Measurements from ENCODE around the gene SLC16A6.

The SLC16A6 gene

DNA sequence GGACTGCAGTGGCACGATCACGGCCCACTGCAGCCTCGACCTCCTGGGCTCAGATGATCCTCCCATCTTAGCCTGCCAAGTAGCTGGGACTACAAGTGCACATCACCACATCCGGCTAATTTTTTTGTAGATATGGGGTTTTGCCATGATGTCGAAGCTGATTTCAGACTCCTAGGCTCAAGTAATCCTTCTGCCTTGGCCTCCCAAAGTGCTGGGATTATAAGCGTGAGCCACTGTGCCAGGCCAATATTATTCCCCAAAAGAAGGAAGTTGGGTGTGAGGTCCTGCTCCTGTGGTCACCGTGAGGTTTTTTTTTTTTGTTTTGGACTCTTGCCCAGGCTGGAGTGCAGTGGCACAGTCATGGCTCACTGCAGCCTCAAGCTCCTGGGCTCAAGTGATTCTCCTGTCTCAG, 41.6 kb downstream of the SLC16A6 start:
- Histone ChIP-seq H3K18ac (ENCODE audit: low read length) (no peak overlapping the region), H3K27ac (replicated peaks; ENCODE audit: low read length) (no peak overlapping the region), H3K9me3 (replicated peaks in 1 of 2; ENCODE audit: control insufficient read depth in 2 of 2, insufficient read depth in 1 of 2, low read depth in 1 of 2, low read length in 2 of 2) (no peaks in the 10 kb centered on the region), H3K4me1 (ENCODE audit: control insufficient read depth in 2 of 2, insufficient read depth in 1 of 2, low read depth in 1 of 2, low read length in 2 of 2) (peaks cover 0 to 5% of the 10 kb centered on the region in 2 donors), H2BK120ac (ENCODE audit: low read depth, low read length) (no peak overlapping the region), H2BK12ac (ENCODE audit: low read length) (no peak overlapping the region), H3K9ac (ENCODE audit: low read depth, low read length, poor library complexity) (no peak overlapping the region), H3K4ac (ENCODE audit: low read length) (no peak overlapping the region), H2BK15ac (ENCODE audit: low read length) (no peak overlapping the region), H2AFZ (ENCODE audit: low read length) (no peak overlapping the region), H3K4me2 (ENCODE audit: insufficient read depth, low read length, poor library complexity, severe bottlenecking) (no peak overlapping the region), H3K14ac (ENCODE audit: low read length) (no peak overlapping the region), H3K23ac (ENCODE audit: low read depth, low read length, poor library complexity) (no peak overlapping the region), H3K36me3 (replicated peaks in 1 of 2; ENCODE audit: control insufficient read depth in 2 of 2, insufficient read depth in 2 of 2, low read length in 2 of 2) (peaks cover 6 to 53% of the 10 kb centered on the region in 2 donors), H2BK5ac (ENCODE audit: low read length) (no peak overlapping the region), H3K27me3 (ENCODE audit: control insufficient read depth in 3 of 3, insufficient read depth in 3 of 3, low read depth in 1 of 3, low read length in 3 of 3) (no peaks in the 10 kb centered on the region), H4K91ac (ENCODE audit: low read depth, low read length, poor library complexity) (no peak overlapping the region), H3K4me3 (ENCODE audit: low read length in 2 of 2) (no peak overlapping the region), H4K8ac (ENCODE audit: low read depth, low read length) (no peak overlapping the region), H3K79me1 (ENCODE audit: low read depth, low read length) (peaks cover 7% of the 10 kb centered on the region), H2AK5ac (ENCODE audit: low read depth, low read length) (no peak overlapping the region)
- WGBS, 2 donors (ENCODE audit: extremely low coverage in 2 of 2, insufficient read length in 2 of 2, insufficient replicate concordance in 1 of 2): no CpG with 5 or more reads among the region's 7 CpGs
- DNase-seq (ENCODE audit: low spot score): no peak

- Histone ChIP-seq H3K27me3 (ENCODE audit: control insufficient read depth in 3 of 3, insufficient read depth in 3 of 3, low read depth in 1 of 3, low read length in 3 of 3) (no peaks in the 10 kb centered on the region), H3K9me3 (replicated peaks in 1 of 2; ENCODE audit: control insufficient read depth in 2 of 2, insufficient read depth in 1 of 2, low read depth in 1 of 2, low read length in 2 of 2) (no peaks in the 10 kb centered on the region), H2BK5ac (ENCODE audit: low read length) (no peak overlapping the region), H3K23ac (ENCODE audit: low read depth, low read length, poor library complexity) (no peak overlapping the region), H3K79me1 (ENCODE audit: low read depth, low read length) (peaks cover 7% of the 10 kb centered on the region), H2BK15ac (ENCODE audit: low read length) (no peak overlapping the region), H3K14ac (ENCODE audit: low read length) (no peak overlapping the region), H4K8ac (ENCODE audit: low read depth, low read length) (no peak overlapping the region), H2AFZ (ENCODE audit: low read length) (no peak overlapping the region), H2BK12ac (ENCODE audit: low read length) (no peak overlapping the region), H3K9ac (ENCODE audit: low read depth, low read length, poor library complexity) (no peak overlapping the region), H3K4me2 (ENCODE audit: insufficient read depth, low read length, poor library complexity, severe bottlenecking) (peak overlapping the region; percentile 83), H3K4me3 (ENCODE audit: low read length in 2 of 2) (peak overlapping the region in 1 of 2 donors; percentile 93), H3K18ac (ENCODE audit: low read length) (no peak overlapping the region), H2AK5ac (ENCODE audit: low read depth, low read length) (no peak overlapping the region), H4K91ac (ENCODE audit: low read depth, low read length, poor library complexity) (no peak overlapping the region), H2BK120ac (ENCODE audit: low read depth, low read length) (no peak overlapping the region), H3K27ac (replicated peaks; ENCODE audit: low read length) (no peak overlapping the region), H3K4ac (ENCODE audit: low read length) (no peak overlapping the region), H3K36me3 (replicated peaks in 1 of 2; ENCODE audit: control insufficient read depth in 2 of 2, insufficient read depth in 2 of 2, low read length in 2 of 2) (peaks cover 3 to 48% of the 10 kb centered on the region in 2 donors), H3K4me1 (ENCODE audit: control insufficient read depth in 2 of 2, insufficient read depth in 1 of 2, low read depth in 1 of 2, low read length in 2 of 2) (peaks cover 0 to 5% of the 10 kb centered on the region in 2 donors)
- DNase-seq (ENCODE audit: low spot score): no peak
- no CpG with 5 or more reads among the region's 5 CpGs for WGBS, 2 donors (ENCODE audit: extremely low coverage in 2 of 2, insufficient read length in 2 of 2, insufficient replicate concordance in 1 of 2)
These were observed 42.0 kb downstream of the SLC16A6 start for GRCh38 chr17:68248891-68249290.

GRCh38 chr17:68248199-68248825, 42.6 kb downstream of the SLC16A6 start:
- Histone ChIP-seq H3K4me3 (ENCODE audit: low read length in 2 of 2) (peak overlapping the region; percentile 93 to 95), H3K4ac (ENCODE audit: low read length) (no peak overlapping the region), H3K27ac (replicated peaks; ENCODE audit: low read length) (no peak overlapping the region), H3K4me2 (ENCODE audit: insufficient read depth, low read length, poor library complexity, severe bottlenecking) (peak overlapping the region; percentile 83), H3K4me1 (ENCODE audit: control insufficient read depth in 2 of 2, insufficient read depth in 1 of 2, low read depth in 1 of 2, low read length in 2 of 2) (peaks cover 0 to 5% of the 10 kb centered on the region in 2 donors), H3K9me3 (replicated peaks in 1 of 2; ENCODE audit: control insufficient read depth in 2 of 2, insufficient read depth in 1 of 2, low read depth in 1 of 2, low read length in 2 of 2) (no peaks in the 10 kb centered on the region), H3K18ac (ENCODE audit: low read length) (peak overlapping the region; percentile 98), H3K36me3 (replicated peaks in 1 of 2; ENCODE audit: control insufficient read depth in 2 of 2, insufficient read depth in 2 of 2, low read length in 2 of 2) (peaks cover 3 to 42% of the 10 kb centered on the region in 2 donors), H3K14ac (ENCODE audit: low read length) (peak overlapping the region; percentile 17), H2BK120ac (ENCODE audit: low read depth, low read length) (peak overlapping the region; percentile 61), H2BK12ac (ENCODE audit: low read length) (no peak overlapping the region), H2BK5ac (ENCODE audit: low read length) (peak overlapping the region; percentile 98), H2AFZ (ENCODE audit: low read length) (peak overlapping the region; percentile 97), H3K27me3 (ENCODE audit: control insufficient read depth in 3 of 3, insufficient read depth in 3 of 3, low read depth in 1 of 3, low read length in 3 of 3) (no peaks in the 10 kb centered on the region), H3K9ac (ENCODE audit: low read depth, low read length, poor library complexity) (peak overlapping the region; percentile 99), H4K8ac (ENCODE audit: low read depth, low read length) (no peak overlapping the region), H3K79me1 (ENCODE audit: low read depth, low read length) (peaks cover 7% of the 10 kb centered on the region), H3K23ac (ENCODE audit: low read depth, low read length, poor library complexity) (peak overlapping the region; percentile 97), H2BK15ac (ENCODE audit: low read length) (no peak overlapping the region), H2AK5ac (ENCODE audit: low read depth, low read length) (peak overlapping the region; percentile 34), H4K91ac (ENCODE audit: low read depth, low read length, poor library complexity) (no peak overlapping the region)
- no CpG with 5 or more reads among the region's 19 CpGs for WGBS, 2 donors (ENCODE audit: extremely low coverage in 2 of 2, insufficient read length in 2 of 2, insufficient replicate concordance in 1 of 2)
- DNase-seq (ENCODE audit: low spot score): no peak

DNA sequence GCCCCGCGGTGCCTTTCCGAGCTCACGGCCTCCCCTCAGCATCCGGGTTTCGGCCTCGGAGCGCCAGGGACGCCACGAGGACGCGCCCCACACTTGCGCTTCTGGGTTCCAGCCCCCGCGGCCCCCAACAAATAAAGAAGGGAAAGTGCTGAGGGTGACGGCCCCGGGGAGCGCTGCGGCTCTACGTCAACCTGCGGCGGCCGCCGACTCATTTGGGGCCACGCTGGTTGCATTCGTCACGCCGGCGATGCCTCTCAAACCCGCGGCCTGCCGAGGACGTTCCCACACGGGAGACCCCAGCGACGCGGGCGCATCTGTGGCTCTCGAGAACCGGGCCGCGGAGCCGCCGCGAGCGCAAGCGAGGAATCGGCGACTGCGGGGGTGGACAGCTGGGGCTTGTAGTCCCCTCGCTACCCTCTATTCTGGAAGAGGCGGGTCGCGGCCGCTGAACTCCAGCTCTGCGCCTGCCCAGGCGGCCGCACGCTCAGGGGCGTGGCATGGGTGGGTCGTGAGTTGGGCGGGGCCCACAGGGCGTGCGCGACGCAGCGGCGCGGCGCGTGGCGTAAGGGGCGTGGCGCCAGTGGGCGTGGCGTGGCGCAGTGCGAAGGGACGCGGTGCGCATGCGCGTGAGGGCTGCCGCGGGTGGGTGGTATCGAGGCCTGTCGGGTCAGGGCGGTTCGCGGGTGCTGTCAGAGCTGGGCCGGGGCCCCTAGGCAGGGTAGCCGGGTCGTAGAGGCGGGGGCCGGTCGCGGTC, 43.3 kb downstream of the SLC16A6 start, which contains the start of gene AMZ2:
AMZ2 (plus strand) TSS at position 599 of the 754 bp plus-strand sequence. CDS start 2,145 bp downstream, outside the sequence.
- H3K27ac ChIP-seq (replicated peaks; ENCODE audit: low read length): no peak within 1 kb of the TSS
- peak within 1 kb of the TSS; percentile 94 for H3K4me2 ChIP-seq (ENCODE audit: insufficient read depth, low read length, poor library complexity, severe bottlenecking)
- peaks cover 3 to 35% of the 10 kb centered on the region in 2 donors for H3K36me3 ChIP-seq (replicated peaks in 1 of 2; ENCODE audit: control insufficient read depth in 2 of 2, insufficient read depth in 2 of 2, low read length in 2 of 2)
- no peak within 1 kb of the TSS for H4K91ac ChIP-seq (ENCODE audit: low read depth, low read length, poor library complexity)
- H2AK5ac ChIP-seq (ENCODE audit: low read depth, low read length): peak within 1 kb of the TSS; percentile 52
- H3K9ac ChIP-seq (ENCODE audit: low read depth, low read length, poor library complexity): peak within 1 kb of the TSS; percentile 99
- DNase-seq (ENCODE audit: low spot score): peak; percentile 94
- no CpG with 5 or more reads among the region's 97 CpGs for WGBS, 2 donors (ENCODE audit: extremely low coverage in 2 of 2, insufficient read length in 2 of 2, insufficient replicate concordance in 1 of 2)
- H3K4me3 ChIP-seq (ENCODE audit: low read length in 2 of 2): peak within 1 kb of the TSS; percentile 93 to 95
- peak within 1 kb of the TSS; percentile 90 for H3K14ac ChIP-seq (ENCODE audit: low read length)
- peak within 1 kb of the TSS; percentile 98 for H3K18ac ChIP-seq (ENCODE audit: low read length)
- no peaks in the 10 kb centered on the region for H3K27me3 ChIP-seq (ENCODE audit: control insufficient read depth in 3 of 3, insufficient read depth in 3 of 3, low read depth in 1 of 3, low read length in 3 of 3)
- no peak within 1 kb of the TSS for H4K8ac ChIP-seq (ENCODE audit: low read depth, low read length)
- no peak within 1 kb of the TSS for H2BK12ac ChIP-seq (ENCODE audit: low read length)
- H2BK5ac ChIP-seq (ENCODE audit: low read length): peak within 1 kb of the TSS; percentile 98
- peaks cover 7% of the 10 kb centered on the region for H3K79me1 ChIP-seq (ENCODE audit: low read depth, low read length)
- peaks cover 0 to 5% of the 10 kb centered on the region in 2 donors for H3K4me1 ChIP-seq (ENCODE audit: control insufficient read depth in 2 of 2, insufficient read depth in 1 of 2, low read depth in 1 of 2, low read length in 2 of 2)
- H3K23ac ChIP-seq (ENCODE audit: low read depth, low read length, poor library complexity): peak within 1 kb of the TSS; percentile 97
- peak within 1 kb of the TSS; percentile 37 for H3K4ac ChIP-seq (ENCODE audit: low read length)
- peak within 1 kb of the TSS; percentile 94 for H2BK120ac ChIP-seq (ENCODE audit: low read depth, low read length)
- H2AFZ ChIP-seq (ENCODE audit: low read length): peak within 1 kb of the TSS; percentile 97
- H3K9me3 ChIP-seq (replicated peaks in 1 of 2; ENCODE audit: control insufficient read depth in 2 of 2, insufficient read depth in 1 of 2, low read depth in 1 of 2, low read length in 2 of 2): no peaks in the 10 kb centered on the region
- H2BK15ac ChIP-seq (ENCODE audit: low read length): no peak within 1 kb of the TSS
